ENCODE data around the gene PTN.

PTN gene

DNA sequence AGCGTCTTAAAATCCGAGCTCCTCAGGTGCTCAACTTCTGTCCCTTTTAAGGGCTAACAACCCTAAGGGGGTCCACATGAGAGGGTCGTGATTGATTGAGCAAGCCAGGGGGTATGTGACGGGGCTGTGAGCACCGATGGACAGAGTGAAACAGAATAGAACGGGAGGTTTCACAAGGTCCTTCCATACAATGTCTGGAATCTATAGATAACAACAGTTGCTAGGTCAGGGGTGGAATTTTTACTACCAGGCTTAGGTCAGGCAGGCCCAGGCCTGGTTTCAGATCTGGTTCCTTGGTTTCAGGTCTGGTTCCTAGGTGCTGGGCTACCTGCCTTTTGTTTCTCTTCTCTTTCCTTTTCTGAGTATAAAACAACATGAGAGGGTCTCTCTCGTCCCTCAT is 80.9 kb downstream of the PTN start:
- no peak overlapping the region for H3K4me3 ChIP-seq (ENCODE audit: insufficient read depth, low read length, poor library complexity, severe bottlenecking)
- H2AFZ ChIP-seq (ENCODE audit: low read depth, low read length, severe bottlenecking): no peak overlapping the region
- no peak for TF ChIP-seq EZH2phosphoT487 (conservative IDR thresholded peaks at IDR 0.05; ENCODE audit: low read length)
- TF ChIP-seq, protein P1, sequence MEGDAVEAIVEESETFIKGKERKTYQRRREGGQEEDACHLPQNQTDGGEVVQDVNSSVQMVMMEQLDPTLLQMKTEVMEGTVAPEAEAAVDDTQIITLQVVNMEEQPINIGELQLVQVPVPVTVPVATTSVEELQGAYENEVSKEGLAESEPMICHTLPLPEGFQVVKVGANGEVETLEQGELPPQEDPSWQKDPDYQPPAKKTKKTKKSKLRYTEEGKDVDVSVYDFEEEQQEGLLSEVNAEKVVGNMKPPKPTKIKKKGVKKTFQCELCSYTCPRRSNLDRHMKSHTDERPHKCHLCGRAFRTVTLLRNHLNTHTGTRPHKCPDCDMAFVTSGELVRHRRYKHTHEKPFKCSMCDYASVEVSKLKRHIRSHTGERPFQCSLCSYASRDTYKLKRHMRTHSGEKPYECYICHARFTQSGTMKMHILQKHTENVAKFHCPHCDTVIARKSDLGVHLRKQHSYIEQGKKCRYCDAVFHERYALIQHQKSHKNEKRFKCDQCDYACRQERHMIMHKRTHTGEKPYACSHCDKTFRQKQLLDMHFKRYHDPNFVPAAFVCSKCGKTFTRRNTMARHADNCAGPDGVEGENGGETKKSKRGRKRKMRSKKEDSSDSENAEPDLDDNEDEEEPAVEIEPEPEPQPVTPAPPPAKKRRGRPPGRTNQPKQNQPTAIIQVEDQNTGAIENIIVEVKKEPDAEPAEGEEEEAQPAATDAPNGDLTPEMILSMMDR (IDR thresholded peaks at IDR 0.05; ENCODE audit: insufficient read depth, low read length, poor library complexity, severe bottlenecking): no peak
- no peaks in the 10 kb centered on the region for H3F3A ChIP-seq (ENCODE audit: insufficient read depth)
- H3K9ac ChIP-seq (ENCODE audit: low read length): no peak overlapping the region
- no peaks in the 10 kb centered on the region for H3K9me3 ChIP-seq (ENCODE audit: insufficient read depth, low read length)
- no peaks in the 10 kb centered on the region for H3K27me3 ChIP-seq (ENCODE audit: low read length)
- no peaks in the 10 kb centered on the region for H3K36me3 ChIP-seq (ENCODE audit: low read length)
- no peaks in the 10 kb centered on the region for H3K79me2 ChIP-seq (ENCODE audit: insufficient read depth, low read length)
- H3K4me2 ChIP-seq (ENCODE audit: low read depth, low read length, poor library complexity, severe bottlenecking): no peak overlapping the region
- no peak overlapping the region for H3K27ac ChIP-seq (ENCODE audit: low read depth, low read length)
- H4K20me1 ChIP-seq (ENCODE audit: low read depth, low read length): no peaks in the 10 kb centered on the region
- no peaks in the 10 kb centered on the region for H3K9me2 ChIP-seq (replicated peaks; ENCODE audit: insufficient read depth, low read length)

DNA sequence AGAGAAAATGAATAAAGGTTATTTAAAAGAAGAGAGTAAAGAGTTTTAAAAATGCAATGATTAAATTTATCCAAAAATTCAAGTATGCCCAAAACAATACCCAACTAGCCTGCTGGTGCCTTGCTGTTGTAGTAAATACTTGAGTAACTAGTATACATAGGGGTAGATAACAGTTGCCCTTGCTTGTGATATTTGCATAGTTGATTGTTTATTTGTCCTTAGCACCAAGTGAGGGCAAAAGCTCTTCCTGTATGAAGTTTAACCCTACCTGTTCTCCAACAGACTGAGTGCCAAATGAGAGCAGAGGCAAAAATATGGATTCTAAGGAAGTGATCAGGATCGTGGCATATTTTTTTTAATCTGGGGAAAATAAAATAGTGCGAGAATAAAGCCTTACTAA is 85.0 kb downstream of the PTN start:
- Histone ChIP-seq H3K79me2 (ENCODE audit: insufficient read depth, low read length) (no peaks in the 10 kb centered on the region), H3K9ac (ENCODE audit: low read length) (no peak overlapping the region), H3K4me2 (ENCODE audit: low read depth, low read length, poor library complexity, severe bottlenecking) (no peak overlapping the region), H3K4me3 (ENCODE audit: insufficient read depth, low read length, poor library complexity, severe bottlenecking) (no peak overlapping the region), H3K27me3 (ENCODE audit: low read length) (no peaks in the 10 kb centered on the region), H3K27ac (ENCODE audit: low read depth, low read length) (no peak overlapping the region), H4K20me1 (ENCODE audit: low read depth, low read length) (no peaks in the 10 kb centered on the region), H3K9me2 (replicated peaks; ENCODE audit: insufficient read depth, low read length) (no peaks in the 10 kb centered on the region), H3K9me3 (ENCODE audit: insufficient read depth, low read length) (no peaks in the 10 kb centered on the region), H2AFZ (ENCODE audit: low read depth, low read length, severe bottlenecking) (no peak overlapping the region), H3K36me3 (ENCODE audit: low read length) (no peaks in the 10 kb centered on the region), H3F3A (ENCODE audit: insufficient read depth) (no peaks in the 10 kb centered on the region)
- TF ChIP-seq, protein P1 (IDR thresholded peaks at IDR 0.05; ENCODE audit: insufficient read depth, low read length, poor library complexity, severe bottlenecking): no peak
- no peak for TF ChIP-seq EZH2phosphoT487 (conservative IDR thresholded peaks at IDR 0.05; ENCODE audit: low read length)

DNA sequence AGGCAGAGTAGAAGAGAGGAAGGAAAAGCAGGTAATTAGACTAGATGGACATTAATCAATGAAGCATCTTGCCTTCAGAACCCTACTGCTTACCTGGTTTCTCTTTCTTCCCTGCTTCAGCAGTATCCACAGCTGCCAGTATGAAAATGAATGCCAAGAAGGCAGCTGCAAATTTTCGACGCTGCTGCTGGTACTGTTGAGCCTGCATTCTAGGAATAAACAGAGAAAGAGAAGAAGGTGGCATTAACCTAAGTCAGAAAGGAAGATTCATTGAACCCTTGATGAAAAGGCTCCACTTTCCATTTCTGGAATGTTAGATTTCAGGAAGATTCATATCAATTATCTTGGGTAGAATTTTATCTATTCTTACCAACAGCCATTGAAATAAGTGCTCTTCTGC is 88.8 kb downstream of the PTN start:
- Histone ChIP-seq H3K9me3 (ENCODE audit: insufficient read depth, low read length) (no peaks in the 10 kb centered on the region), H3K27me3 (ENCODE audit: low read length) (no peaks in the 10 kb centered on the region), H3K4me2 (ENCODE audit: low read depth, low read length, poor library complexity, severe bottlenecking) (no peak overlapping the region), H3F3A (ENCODE audit: insufficient read depth) (no peaks in the 10 kb centered on the region), H3K4me3 (ENCODE audit: insufficient read depth, low read length, poor library complexity, severe bottlenecking) (no peak overlapping the region), H3K9me2 (replicated peaks; ENCODE audit: insufficient read depth, low read length) (no peaks in the 10 kb centered on the region), H4K20me1 (ENCODE audit: low read depth, low read length) (no peaks in the 10 kb centered on the region), H2AFZ (ENCODE audit: low read depth, low read length, severe bottlenecking) (no peak overlapping the region), H3K36me3 (ENCODE audit: low read length) (no peaks in the 10 kb centered on the region), H3K27ac (ENCODE audit: low read depth, low read length) (no peak overlapping the region), H3K79me2 (ENCODE audit: insufficient read depth, low read length) (no peaks in the 10 kb centered on the region), H3K9ac (ENCODE audit: low read length) (no peak overlapping the region)
- TF ChIP-seq EZH2phosphoT487 (conservative IDR thresholded peaks at IDR 0.05; ENCODE audit: low read length): no peak

DNA sequence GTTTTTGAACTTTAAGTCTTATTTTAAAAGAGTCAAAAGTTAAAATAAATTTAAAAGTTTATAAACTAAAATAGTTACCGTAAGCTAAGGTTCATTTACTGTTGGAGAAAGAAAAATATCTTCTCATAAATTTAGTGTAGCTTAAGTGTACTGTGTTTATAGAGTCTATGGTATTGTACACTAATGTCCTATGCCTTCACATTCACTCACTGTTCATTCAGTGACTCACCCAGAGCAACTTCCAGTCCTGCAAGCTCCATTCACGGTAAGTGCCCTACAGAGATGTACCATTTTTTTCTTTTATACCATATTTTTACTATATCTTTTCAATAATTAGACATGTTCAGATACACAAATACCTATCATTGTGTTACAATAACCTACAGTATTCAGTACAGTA is 97.6 kb downstream of the PTN start:
- Histone ChIP-seq H4K20me1 (ENCODE audit: low read depth, low read length) (no peaks in the 10 kb centered on the region), H3K27ac (ENCODE audit: low read depth, low read length) (no peak overlapping the region), H2AFZ (ENCODE audit: low read depth, low read length, severe bottlenecking) (no peak overlapping the region), H3K9me3 (ENCODE audit: insufficient read depth, low read length) (no peaks in the 10 kb centered on the region), H3F3A (ENCODE audit: insufficient read depth) (no peaks in the 10 kb centered on the region), H3K4me3 (ENCODE audit: insufficient read depth, low read length, poor library complexity, severe bottlenecking) (no peak overlapping the region), H3K79me2 (ENCODE audit: insufficient read depth, low read length) (no peaks in the 10 kb centered on the region), H3K9me2 (replicated peaks; ENCODE audit: insufficient read depth, low read length) (no peaks in the 10 kb centered on the region), H3K36me3 (ENCODE audit: low read length) (no peaks in the 10 kb centered on the region), H3K9ac (ENCODE audit: low read length) (no peak overlapping the region), H3K4me2 (ENCODE audit: low read depth, low read length, poor library complexity, severe bottlenecking) (no peak overlapping the region), H3K27me3 (ENCODE audit: low read length) (no peaks in the 10 kb centered on the region)
- TF ChIP-seq, protein P1 (IDR thresholded peaks at IDR 0.05; ENCODE audit: insufficient read depth, low read length, poor library complexity, severe bottlenecking): no peak
- TF ChIP-seq EZH2phosphoT487 (conservative IDR thresholded peaks at IDR 0.05; ENCODE audit: low read length): no peak

Measured in SU-DHL-6 (cell line).